OCI-LY1 (cell line): Measurements from ENCODE around the gene LCOR.

Source experiments
- H2AFZ ChIP-seq: fragments of 200-600 bp; sonication (generic), shearing (Covaris generic); 2 replicates; pipeline ENCODE4 v1.6.0; 2014; ENCODE audit warnings: antibody characterized with exemption, mild to moderate bottlenecking, low read length
- H3F3A ChIP-seq: fragments of 200-600 bp; sonication (generic), shearing (Covaris generic); 2 replicates; pipeline ENCODE4 v1.6.0; 2014; ENCODE audit warnings: mild to moderate bottlenecking, antibody characterized with exemption, low read length, moderate library complexity; ENCODE audit not compliant: insufficient read depth
- H3K27ac ChIP-seq: fragments of 200-600 bp; sonication (generic); 2 replicates; pipeline ENCODE4 v1.5.1; 2014; ENCODE audit warnings: low read length, mixed run types, mild to moderate bottlenecking, low read depth; ENCODE audit not compliant: poor library complexity, severe bottlenecking
- H3K27me3 ChIP-seq: fragments of 200-600 bp; sonication (generic); 2 replicates; pipeline ENCODE4 v1.6.0; 2014; ENCODE audit warnings: antibody characterized with exemption, mild to moderate bottlenecking, low read length, moderate library complexity; ENCODE audit not compliant: insufficient read depth
- H3K36me3 ChIP-seq: fragments of 200-600 bp; sonication (generic); 2 replicates; pipeline ENCODE4 v1.6.1; 2014; ENCODE audit warnings: mild to moderate bottlenecking, antibody characterized with exemption, low read length, moderate library complexity, mixed read lengths; ENCODE audit not compliant: insufficient read depth
- H3K4me1 ChIP-seq: fragments of 200-600 bp; sonication (generic); 2 replicates; pipeline ENCODE4 v1.5.1; 2014; ENCODE audit warnings: mild to moderate bottlenecking, low read length, moderate library complexity; ENCODE audit not compliant: insufficient read depth, severe bottlenecking
- H3K4me2 ChIP-seq: fragments of 200-600 bp; sonication (generic), shearing (Covaris generic); 2 replicates; pipeline ENCODE4 v1.6.1; 2014; ENCODE audit warnings: low read length
- H3K4me3 ChIP-seq: fragments of 200-600 bp; sonication (generic); 2 replicates; pipeline ENCODE4 v1.5.1; 2014; ENCODE audit warnings: low read length, low read depth, mild to moderate bottlenecking, mixed read lengths; ENCODE audit not compliant: poor library complexity, severe bottlenecking
- H3K79me2 ChIP-seq: fragments of 200-600 bp; shearing (Covaris generic); 2 replicates; pipeline ENCODE4 v1.6.1; 2016; ENCODE audit warnings: mixed run types, low read length, mixed read lengths; ENCODE audit not compliant: insufficient read depth
- H3K9ac ChIP-seq: fragments of 200-600 bp; sonication (generic), shearing (Covaris generic); 2 replicates; pipeline ENCODE4 v1.6.1; 2014; ENCODE audit warnings: mild to moderate bottlenecking, low read length, mixed read lengths
- H3K9me2 ChIP-seq: fragments of 200-600 bp; sonication (generic), shearing (Covaris generic); 2 replicates; pipeline ENCODE4 v1.6.1; 2014; ENCODE audit warnings: low read depth, mild to moderate bottlenecking, low read length, mixed read lengths
- H3K9me3 ChIP-seq: fragments of 200-600 bp; shearing (Covaris generic); 2 replicates; pipeline ENCODE4 v1.6.1; 2014; ENCODE audit warnings: low read length, mixed read lengths
- H4K20me1 ChIP-seq: fragments of 200-600 bp; sonication (generic), shearing (Covaris generic); 2 replicates; pipeline ENCODE4 v1.6.0; 2016; ENCODE audit warnings: mild to moderate bottlenecking, low read length; ENCODE audit not compliant: insufficient read depth
- CTCF ChIP-seq: fragments of 200-600 bp; sonication (generic), shearing (Covaris generic); IDR thresholded peaks from 2 replicates; pipeline ENCODE4 v1.5.1; 2017; ENCODE audit warnings: mild to moderate bottlenecking, antibody characterized with exemption, low read length, moderate library complexity, mixed read lengths
- EZH2 ChIP-seq: fragments of 200-600 bp; sonication (generic), shearing (Covaris generic); IDR thresholded peaks from 2 replicates; pipeline ENCODE4 v1.8.0; 2017; ENCODE audit warnings: borderline replicate concordance, mixed run types, mild to moderate bottlenecking, antibody characterized with exemption, low read length, moderate library complexity, mixed read lengths

LCOR gene

GRCh38 chr10:96967847-96968246 is 135.7 kb downstream of the LCOR start:
- Histone ChIP-seq H3K4me1 (no peaks in the 10 kb centered on the region), H4K20me1 (no peaks in the 10 kb centered on the region), H2AFZ (no peak overlapping the region), H3F3A (no peaks in the 10 kb centered on the region), H3K9ac (no peak overlapping the region), H3K27me3 (no peaks in the 10 kb centered on the region), H3K79me2 (no peaks in the 10 kb centered on the region), H3K4me3 (no peak overlapping the region), H3K9me2 (no peaks in the 10 kb centered on the region), H3K4me2 (no peak overlapping the region), H3K27ac (no peak overlapping the region), H3K9me3 (no peaks in the 10 kb centered on the region), H3K36me3 (no peaks in the 10 kb centered on the region)
- TF ChIP-seq EZH2 (no peak), CTCF (no peak)

- Histone ChIP-seq H3K9ac (no peak overlapping the region), H2AFZ (no peak overlapping the region), H3F3A (no peaks in the 10 kb centered on the region), H3K79me2 (no peaks in the 10 kb centered on the region), H3K27ac (no peak overlapping the region), H3K4me1 (peaks cover under 1% of the 10 kb centered on the region), H4K20me1 (no peaks in the 10 kb centered on the region), H3K4me3 (no peak overlapping the region), H3K9me2 (no peaks in the 10 kb centered on the region), H3K9me3 (no peaks in the 10 kb centered on the region), H3K4me2 (no peak overlapping the region), H3K36me3 (no peaks in the 10 kb centered on the region), H3K27me3 (no peaks in the 10 kb centered on the region)
- TF ChIP-seq EZH2 (no peak), CTCF (no peak)
These were observed 136.8 kb downstream of the LCOR start for GRCh38 chr10:96968682-96969423.

- H3K9me2 ChIP-seq: no peaks in the 10 kb centered on the region
These were observed 139.2 kb downstream of the LCOR start for GRCh38 chr10:96971324-96971723.

More at GRCh38 chr10:96971324-96971723, 139.2 kb downstream of the LCOR start:
- no peak overlapping the region for H3K4me3 ChIP-seq
- H3K4me2 ChIP-seq: no peak overlapping the region
- no peaks in the 10 kb centered on the region for H3K27me3 ChIP-seq
- H3K9ac ChIP-seq: no peak overlapping the region
- no peaks in the 10 kb centered on the region for H3K79me2 ChIP-seq
- no peak overlapping the region for H3K27ac ChIP-seq
- H3K4me1 ChIP-seq: peaks cover 11% of the 10 kb centered on the region
- no peak overlapping the region for H2AFZ ChIP-seq
- TF ChIP-seq EZH2 (no peak), CTCF (no peak)
- H3K9me3 ChIP-seq: no peaks in the 10 kb centered on the region
- H3F3A ChIP-seq: no peaks in the 10 kb centered on the region
- H4K20me1 ChIP-seq: no peaks in the 10 kb centered on the region
- H3K36me3 ChIP-seq: no peaks in the 10 kb centered on the region
